WTC11 (cell line): ENCODE measurements around the gene C17orf100.

ENCODE experiments used
- CBFB ChIP-seq: sonication (generic); formaldehyde crosslinking; IDR thresholded peaks from 2 replicates; pipeline ENCODE4 v1.8.1; 2022; ENCODE audit warnings: mild to moderate bottlenecking, low read depth, missing genetic modification reagents
- FOXJ3 ChIP-seq: sonication (generic); formaldehyde crosslinking; IDR thresholded peaks from 2 replicates; pipeline ENCODE4 v1.9.0; 2021; ENCODE audit warnings: missing genetic modification reagents, mild to moderate bottlenecking, borderline replicate concordance
- IRF1 ChIP-seq: sonication (generic); formaldehyde crosslinking; IDR thresholded peaks from 2 replicates; pipeline ENCODE4 v1.8.0; 2023; ENCODE audit warnings: missing genetic modification reagents
- JUN ChIP-seq: sonication (generic); formaldehyde crosslinking; IDR thresholded peaks from 2 replicates; pipeline ENCODE4 v1.8.0; 2023; ENCODE audit warnings: mild to moderate bottlenecking, missing genetic modification reagents
- MYBL2 ChIP-seq: sonication (generic); formaldehyde crosslinking; IDR thresholded peaks from 2 replicates; pipeline ENCODE4 v1.8.1; 2023; ENCODE audit warnings: mild to moderate bottlenecking, moderate library complexity, missing genetic modification reagents
- NR1H2 ChIP-seq: sonication (generic); formaldehyde crosslinking; IDR thresholded peaks from 2 replicates; pipeline ENCODE4 v1.9.0; 2021; ENCODE audit warnings: mild to moderate bottlenecking, moderate library complexity, missing genetic modification reagents
- RELA ChIP-seq: sonication (generic); formaldehyde crosslinking; IDR thresholded peaks from 2 replicates; pipeline ENCODE4 v1.8.1; 2022; ENCODE audit warnings: missing genetic modification reagents, mild to moderate bottlenecking, borderline replicate concordance
- SP1 ChIP-seq: sonication (generic); formaldehyde crosslinking; conservative IDR thresholded peaks from 2 replicates; pipeline ENCODE4 v1.8.1; 2022; ENCODE audit warnings: missing genetic modification reagents
- ZNF138 ChIP-seq: sonication (generic); formaldehyde crosslinking; conservative IDR thresholded peaks from 2 replicates; pipeline ENCODE4 v1.8.1; 2022; ENCODE audit warnings: mild to moderate bottlenecking, moderate library complexity, missing genetic modification reagents
- ZNF512 ChIP-seq: sonication (generic); formaldehyde crosslinking; IDR thresholded peaks from 2 replicates; pipeline ENCODE4 v1.8.1; 2022; ENCODE audit warnings: missing genetic modification reagents, borderline replicate concordance
- TF ChIP-seq, protein P1 (sequence below): fragments of 200-600 bp; IDR thresholded peaks from 2 replicates; pipeline ENCODE4 v1.8.0; 2022; ENCODE audit warnings: antibody characterized with exemption
- TF ChIP-seq, protein P2 (sequence below): sonication (generic); formaldehyde crosslinking; IDR thresholded peaks from 2 replicates; pipeline ENCODE4 v1.8.1; 2022; ENCODE audit warnings: low read depth, mild to moderate bottlenecking, moderate library complexity, missing genetic modification reagents, borderline replicate concordance
- TF ChIP-seq, protein P3 (sequence below): sonication (generic); formaldehyde crosslinking; IDR thresholded peaks from 2 replicates; pipeline ENCODE4 v1.8.1; 2023; ENCODE audit warnings: mild to moderate bottlenecking, missing genetic modification reagents, moderate library complexity

DNA sequence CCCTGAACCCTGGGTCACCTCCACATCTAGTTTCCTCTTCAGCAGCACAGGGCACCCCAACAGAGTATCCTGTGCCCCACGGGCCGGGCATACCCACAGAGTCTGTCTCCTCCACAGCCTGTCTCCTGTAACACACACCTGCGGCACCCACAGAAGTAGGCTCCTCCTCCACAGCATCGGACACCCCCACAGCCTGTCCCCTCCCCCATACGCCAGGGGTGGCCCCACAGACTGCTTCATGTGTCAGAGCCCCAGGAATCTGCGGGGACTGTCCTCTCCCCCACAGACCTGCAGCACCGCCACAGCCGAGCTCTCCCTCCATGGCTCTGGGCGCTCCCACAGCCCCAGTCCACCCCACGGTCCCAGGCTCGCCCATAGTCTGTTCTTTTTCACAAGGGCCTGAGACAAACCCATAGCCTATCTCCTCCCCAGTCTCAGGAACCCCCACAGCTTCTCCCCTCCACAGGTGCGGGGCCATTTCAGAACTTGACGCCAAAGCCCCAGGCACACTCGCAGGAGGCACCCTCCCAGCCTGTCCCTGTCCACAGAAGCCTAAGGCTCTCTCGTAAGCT, 12.5 kb upstream of the C17orf100 start:
- TF ChIP-seq SP1 (CRISPR knock-in tag) (no peak), JUN (CRISPR knock-in tag) (no peak), FOXJ3 (CRISPR knock-in tag) (no peak), MYBL2 (no peak), ZNF512 (no peak), CBFB (no peak), NR1H2 (CRISPR knock-in tag) (no peak), RELA (CRISPR knock-in tag) (no peak), ZNF138 (CRISPR knock-in tag) (no peak), IRF1 (CRISPR knock-in tag) (no peak)
- TF ChIP-seq, protein P1, sequence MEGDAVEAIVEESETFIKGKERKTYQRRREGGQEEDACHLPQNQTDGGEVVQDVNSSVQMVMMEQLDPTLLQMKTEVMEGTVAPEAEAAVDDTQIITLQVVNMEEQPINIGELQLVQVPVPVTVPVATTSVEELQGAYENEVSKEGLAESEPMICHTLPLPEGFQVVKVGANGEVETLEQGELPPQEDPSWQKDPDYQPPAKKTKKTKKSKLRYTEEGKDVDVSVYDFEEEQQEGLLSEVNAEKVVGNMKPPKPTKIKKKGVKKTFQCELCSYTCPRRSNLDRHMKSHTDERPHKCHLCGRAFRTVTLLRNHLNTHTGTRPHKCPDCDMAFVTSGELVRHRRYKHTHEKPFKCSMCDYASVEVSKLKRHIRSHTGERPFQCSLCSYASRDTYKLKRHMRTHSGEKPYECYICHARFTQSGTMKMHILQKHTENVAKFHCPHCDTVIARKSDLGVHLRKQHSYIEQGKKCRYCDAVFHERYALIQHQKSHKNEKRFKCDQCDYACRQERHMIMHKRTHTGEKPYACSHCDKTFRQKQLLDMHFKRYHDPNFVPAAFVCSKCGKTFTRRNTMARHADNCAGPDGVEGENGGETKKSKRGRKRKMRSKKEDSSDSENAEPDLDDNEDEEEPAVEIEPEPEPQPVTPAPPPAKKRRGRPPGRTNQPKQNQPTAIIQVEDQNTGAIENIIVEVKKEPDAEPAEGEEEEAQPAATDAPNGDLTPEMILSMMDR = no peak
- TF ChIP-seq, protein P2, sequence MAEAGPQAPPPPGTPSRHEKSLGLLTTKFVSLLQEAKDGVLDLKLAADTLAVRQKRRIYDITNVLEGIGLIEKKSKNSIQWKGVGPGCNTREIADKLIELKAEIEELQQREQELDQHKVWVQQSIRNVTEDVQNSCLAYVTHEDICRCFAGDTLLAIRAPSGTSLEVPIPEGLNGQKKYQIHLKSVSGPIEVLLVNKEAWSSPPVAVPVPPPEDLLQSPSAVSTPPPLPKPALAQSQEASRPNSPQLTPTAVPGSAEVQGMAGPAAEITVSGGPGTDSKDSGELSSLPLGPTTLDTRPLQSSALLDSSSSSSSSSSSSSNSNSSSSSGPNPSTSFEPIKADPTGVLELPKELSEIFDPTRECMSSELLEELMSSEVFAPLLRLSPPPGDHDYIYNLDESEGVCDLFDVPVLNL (CRISPR knock-in tag) = no peak
- TF ChIP-seq, protein P3, sequence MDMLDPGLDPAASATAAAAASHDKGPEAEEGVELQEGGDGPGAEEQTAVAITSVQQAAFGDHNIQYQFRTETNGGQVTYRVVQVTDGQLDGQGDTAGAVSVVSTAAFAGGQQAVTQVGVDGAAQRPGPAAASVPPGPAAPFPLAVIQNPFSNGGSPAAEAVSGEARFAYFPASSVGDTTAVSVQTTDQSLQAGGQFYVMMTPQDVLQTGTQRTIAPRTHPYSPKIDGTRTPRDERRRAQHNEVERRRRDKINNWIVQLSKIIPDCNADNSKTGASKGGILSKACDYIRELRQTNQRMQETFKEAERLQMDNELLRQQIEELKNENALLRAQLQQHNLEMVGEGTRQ (CRISPR knock-in tag) = no peak
